H9 (cell line): ENCODE results near the gene PCDH10. TPM values are rescaled to one million over a fixed set of nuclear protein-coding genes. Genes with fewer than 3 reads are reported as not detected.

ENCODE experiments used
- DNase-seq: peaks from one replicate; pipeline ENCODE4 v3.0.0-alpha.2; 2017
- H2AFZ ChIP-seq: one replicate; pipeline ENCODE4 v1.6.1; 2013; ENCODE audit warnings: mild to moderate bottlenecking, low read length, control low read depth, moderate library complexity
- H2AK5ac ChIP-seq: 2 replicates; pipeline ENCODE4 v1.6.1; 2013; ENCODE audit warnings: low read length, control low read depth, mixed read lengths; ENCODE audit not compliant: insufficient read length
- H2BK120ac ChIP-seq: one replicate; pipeline ENCODE4 v1.6.1; 2013; ENCODE audit warnings: low read depth, mild to moderate bottlenecking, low read length, control low read depth, inconsistent platforms; ENCODE audit not compliant: poor library complexity, severe bottlenecking
- H2BK12ac ChIP-seq: 2 replicates; pipeline ENCODE4 v1.6.1; 2013; ENCODE audit warnings: low read length, control low read depth, mixed read lengths, low read depth; ENCODE audit not compliant: insufficient read length
- H2BK15ac ChIP-seq: 2 replicates; pipeline ENCODE4 v1.6.1; 2013; ENCODE audit warnings: low read depth, low read length, control low read depth
- H2BK20ac ChIP-seq: one replicate; pipeline ENCODE4 v1.6.1; 2013; ENCODE audit warnings: low read depth, mild to moderate bottlenecking, low read length, control low read depth, inconsistent platforms; ENCODE audit not compliant: poor library complexity, severe bottlenecking
- H2BK5ac ChIP-seq: 2 replicates; pipeline ENCODE4 v1.6.1; 2013; ENCODE audit warnings: low read length, control low read depth, mixed read lengths; ENCODE audit not compliant: insufficient read length
- H3K14ac ChIP-seq: 2 replicates; pipeline ENCODE4 v1.6.1; 2013; ENCODE audit warnings: low read length, control low read depth; ENCODE audit not compliant: insufficient read depth
- H3K18ac ChIP-seq: 2 replicates; pipeline ENCODE4 v1.6.1; 2013; ENCODE audit warnings: low read depth, mild to moderate bottlenecking, mixed read lengths, low read length, control low read depth; ENCODE audit not compliant: insufficient read length
- H3K23ac ChIP-seq: 2 replicates; pipeline ENCODE4 v1.6.1; 2013; ENCODE audit warnings: low read length, control low read depth, mixed read lengths, low read depth; ENCODE audit not compliant: insufficient read length
- H3K23me2 ChIP-seq: 2 replicates; pipeline ENCODE4 v1.6.1; 2013; ENCODE audit warnings: low read depth, mild to moderate bottlenecking, mixed read lengths, low read length, control low read depth; ENCODE audit not compliant: insufficient read length, poor library complexity, severe bottlenecking
- H3K27ac ChIP-seq: 2 replicates; pipeline ENCODE4 v1.5.1; 2013; ENCODE audit warnings: low read length, control low read depth, mixed read lengths, low read depth; ENCODE audit not compliant: insufficient read length
- H3K27me3 ChIP-seq: 2 replicates; pipeline ENCODE4 v1.6.1; 2013; ENCODE audit warnings: low read length, control low read depth, inconsistent platforms; ENCODE audit not compliant: insufficient read depth
- H3K4ac ChIP-seq: 2 replicates; pipeline ENCODE4 v1.6.1; 2013; ENCODE audit warnings: low read depth, mild to moderate bottlenecking, control low read depth, inconsistent platforms, low read length, moderate library complexity
- H3K4me1 ChIP-seq: 2 replicates; pipeline ENCODE4 v1.6.1; 2013; ENCODE audit warnings: low read length, control low read depth, inconsistent platforms; ENCODE audit not compliant: insufficient read depth
- H3K4me2 ChIP-seq: 2 replicates; pipeline ENCODE4 v1.6.1; 2013; ENCODE audit warnings: low read length, control low read depth, mixed read lengths; ENCODE audit not compliant: insufficient read length, insufficient read depth
- H3K56ac ChIP-seq: 2 replicates; pipeline ENCODE4 v1.6.1; 2013; ENCODE audit warnings: low read depth, mild to moderate bottlenecking, mixed read lengths, low read length, control low read depth; ENCODE audit not compliant: insufficient read length
- H3K79me1 ChIP-seq: 2 replicates; pipeline ENCODE4 v1.6.1; 2013; ENCODE audit warnings: low read depth, mild to moderate bottlenecking, moderate library complexity, low read length, control low read depth, inconsistent platforms; ENCODE audit not compliant: insufficient read depth, poor library complexity, severe bottlenecking
- H3K79me2 ChIP-seq: 2 replicates; pipeline ENCODE4 v1.6.1; 2013; ENCODE audit warnings: low read length, control low read depth, inconsistent platforms; ENCODE audit not compliant: insufficient read depth
- H3K9ac ChIP-seq: 2 replicates; pipeline ENCODE4 v1.6.1; 2013; ENCODE audit warnings: low read length, control low read depth, mixed read lengths; ENCODE audit not compliant: insufficient read length; ENCODE audit errors: extremely low read depth
- H3K9me3 ChIP-seq: one replicate; pipeline ENCODE4 v1.6.1; 2013; ENCODE audit warnings: low read depth, low read length, inconsistent platforms; ENCODE audit not compliant: control insufficient read depth
- H3T11ph ChIP-seq: one replicate; pipeline ENCODE4 v1.6.1; 2013; ENCODE audit warnings: mild to moderate bottlenecking, low read length, control low read depth, inconsistent platforms
- H4K20me1 ChIP-seq: one replicate; pipeline ENCODE4 v1.6.1; 2013; ENCODE audit not compliant: control insufficient read depth, insufficient read length, insufficient read depth
- H4K5ac ChIP-seq: 2 replicates; pipeline ENCODE4 v1.6.1; 2013; ENCODE audit warnings: low read depth, mild to moderate bottlenecking, mixed read lengths, low read length, control low read depth; ENCODE audit not compliant: insufficient read length
- H4K8ac ChIP-seq: replicated peaks from 2 replicates; pipeline ENCODE4 v1.6.1; 2013; ENCODE audit warnings: low read length, control low read depth, mixed read lengths, low read depth; ENCODE audit not compliant: insufficient read length
- H4K91ac ChIP-seq: 2 replicates; pipeline ENCODE4 v1.6.1; 2013; ENCODE audit warnings: low read depth, mild to moderate bottlenecking, moderate library complexity, mixed read lengths, low read length, control low read depth; ENCODE audit not compliant: insufficient read length
- H3K27ac Mint-ChIP-seq, 3 experiments: 2 replicates in 2 of 3; 3 replicates in 1 of 3; pipeline ENCODE4 v1.8.0; 2020 to 2021; ENCODE audit warnings: mixed read lengths in 3 of 3, mild to moderate bottlenecking in 1 of 3, moderate library complexity in 1 of 3
- H3K27me3 Mint-ChIP-seq: 2 replicates; pipeline ENCODE4 v1.8.0; 2021; ENCODE audit warnings: low read depth, mild to moderate bottlenecking, moderate library complexity, mixed read lengths
- H3K36me3 Mint-ChIP-seq, 3 experiments: 2 replicates in 2 of 3; 3 replicates in 1 of 3; pipeline ENCODE4 v1.8.0; 2020 to 2021; ENCODE audit warnings: low read depth in 3 of 3, mixed read lengths in 3 of 3; ENCODE audit not compliant: insufficient read depth in 1 of 3
- H3K4me1 Mint-ChIP-seq, 2 experiments: 2 replicates each; pipeline ENCODE4 v1.8.0; 2020; ENCODE audit warnings: mixed read lengths in 2 of 2
- H3K4me3 Mint-ChIP-seq, 2 experiments: 2 replicates in 1 of 2; 3 replicates in 1 of 2; pipeline ENCODE4 v1.8.0; 2020 to 2021; ENCODE audit warnings: mild to moderate bottlenecking in 2 of 2, mixed read lengths in 2 of 2, moderate library complexity in 1 of 2
- H3K9me3 Mint-ChIP-seq, 2 experiments: 2 replicates in 1 of 2; 3 replicates in 1 of 2; pipeline ENCODE4 v1.8.0; 2020; ENCODE audit warnings: mild to moderate bottlenecking in 2 of 2, mixed read lengths in 2 of 2, moderate library complexity in 1 of 2
- WGBS: extraction: QIAGEN DNeasy Blood & Tissue Kit; methylation state at CpG from one replicate; pipeline ENCODE4 v1.1.7; 2013; ENCODE audit warnings: missing lambda C conversion rate, low lambda C conversion rate, mixed read lengths; ENCODE audit not compliant: insufficient read length; ENCODE audit errors: extremely low coverage; 5-methylcytosine and 5-hydroxymethylcytosine counted together
- total RNA-seq: library from RNA; stranded (reverse); gene quantifications from 2 replicates; pipeline ENCODE4 v1.2.1, GENCODE V29; 2021
- TF ChIP-seq, protein P1 (sequence below): fragments of 200-600 bp; sonication (generic); conservative IDR thresholded peaks from 3 replicates; pipeline ENCODE4 v1.8.0; 2021; ENCODE audit warnings: antibody characterized with exemption, mild to moderate bottlenecking

Gene PCDH10
- total RNA-seq, 1 experiment from 2014 or later, result 8.1 TPM

DNA sequence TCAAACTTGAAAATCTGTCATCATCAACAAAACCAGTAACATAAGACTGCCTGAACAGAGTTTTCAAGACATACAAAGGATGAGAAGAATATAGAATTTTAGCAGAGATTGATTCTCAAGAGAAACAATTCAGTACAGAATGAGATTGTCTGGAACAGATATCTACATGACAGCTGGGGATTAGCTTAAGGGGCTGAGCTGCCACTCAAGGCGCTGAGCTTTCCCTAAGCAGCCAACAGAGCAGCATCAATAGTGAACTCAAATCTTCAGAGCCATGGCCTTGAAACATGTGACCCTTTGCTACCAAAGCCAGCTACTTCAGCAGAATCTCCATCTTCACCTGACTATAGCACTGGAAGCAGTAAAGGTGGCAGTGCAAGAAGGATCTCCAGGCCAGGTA is 24.3 kb upstream of the PCDH10 start:
- peaks cover 0 to 4% (median 0%) of the 10 kb centered on the region in 3 experiments; a peak in 3 of 7 replicates for H3K36me3 Mint-ChIP-seq
- peaks cover 0 to 5% of the 10 kb centered on the region in 2 experiments; a peak in 2 of 5 replicates for H3K9me3 Mint-ChIP-seq
- no peak overlapping the region for H2BK5ac ChIP-seq
- no peak overlapping the region for H3K18ac ChIP-seq
- no peak overlapping the region for H3K27ac Mint-ChIP-seq
- no peak overlapping the region for H4K8ac ChIP-seq
- H3K56ac ChIP-seq, result no peak overlapping the region
- H3K27ac ChIP-seq, result no peak overlapping the region
- no peak overlapping the region for H3K4ac ChIP-seq
- peaks cover 7 to 11% of the 10 kb centered on the region in 2 experiments for H3K4me1 Mint-ChIP-seq
- no peak overlapping the region for H2BK12ac ChIP-seq
- H2BK120ac ChIP-seq, result no peak overlapping the region
- H3K14ac ChIP-seq, result no peak overlapping the region
- H4K5ac ChIP-seq, result no peak overlapping the region
- no peak overlapping the region for H3K4me3 Mint-ChIP-seq
- H3K27me3 ChIP-seq, result no peaks in the 10 kb centered on the region
- H3K23me2 ChIP-seq, result no peaks in the 10 kb centered on the region
- TF ChIP-seq, protein P1, sequence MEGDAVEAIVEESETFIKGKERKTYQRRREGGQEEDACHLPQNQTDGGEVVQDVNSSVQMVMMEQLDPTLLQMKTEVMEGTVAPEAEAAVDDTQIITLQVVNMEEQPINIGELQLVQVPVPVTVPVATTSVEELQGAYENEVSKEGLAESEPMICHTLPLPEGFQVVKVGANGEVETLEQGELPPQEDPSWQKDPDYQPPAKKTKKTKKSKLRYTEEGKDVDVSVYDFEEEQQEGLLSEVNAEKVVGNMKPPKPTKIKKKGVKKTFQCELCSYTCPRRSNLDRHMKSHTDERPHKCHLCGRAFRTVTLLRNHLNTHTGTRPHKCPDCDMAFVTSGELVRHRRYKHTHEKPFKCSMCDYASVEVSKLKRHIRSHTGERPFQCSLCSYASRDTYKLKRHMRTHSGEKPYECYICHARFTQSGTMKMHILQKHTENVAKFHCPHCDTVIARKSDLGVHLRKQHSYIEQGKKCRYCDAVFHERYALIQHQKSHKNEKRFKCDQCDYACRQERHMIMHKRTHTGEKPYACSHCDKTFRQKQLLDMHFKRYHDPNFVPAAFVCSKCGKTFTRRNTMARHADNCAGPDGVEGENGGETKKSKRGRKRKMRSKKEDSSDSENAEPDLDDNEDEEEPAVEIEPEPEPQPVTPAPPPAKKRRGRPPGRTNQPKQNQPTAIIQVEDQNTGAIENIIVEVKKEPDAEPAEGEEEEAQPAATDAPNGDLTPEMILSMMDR, result no peak
- no peak overlapping the region for H2BK20ac ChIP-seq
- H2AFZ ChIP-seq, result no peak overlapping the region
- H3K79me2 ChIP-seq, result no peaks in the 10 kb centered on the region
- H3K9ac ChIP-seq, result no peak overlapping the region
- no peak for DNase-seq
- no peak overlapping the region for H3K4me2 ChIP-seq
- WGBS, result no CpG with 5 or more reads among the region's 1 CpG
- H2AK5ac ChIP-seq, result no peak overlapping the region
- H3T11ph ChIP-seq, result no peak overlapping the region
- no peak overlapping the region for H4K91ac ChIP-seq
- H3K23ac ChIP-seq, result no peak overlapping the region
- H3K27me3 Mint-ChIP-seq, result no peaks in the 10 kb centered on the region
- no peaks in the 10 kb centered on the region for H3K79me1 ChIP-seq
- H4K20me1 ChIP-seq, result no peaks in the 10 kb centered on the region
- H3K4me1 ChIP-seq, result no peaks in the 10 kb centered on the region
- no peak overlapping the region for H2BK15ac ChIP-seq
- H3K9me3 ChIP-seq, result no peaks in the 10 kb centered on the region
